Measurements from ENCODE around the gene FREM2.

The FREM2 gene

DNA sequence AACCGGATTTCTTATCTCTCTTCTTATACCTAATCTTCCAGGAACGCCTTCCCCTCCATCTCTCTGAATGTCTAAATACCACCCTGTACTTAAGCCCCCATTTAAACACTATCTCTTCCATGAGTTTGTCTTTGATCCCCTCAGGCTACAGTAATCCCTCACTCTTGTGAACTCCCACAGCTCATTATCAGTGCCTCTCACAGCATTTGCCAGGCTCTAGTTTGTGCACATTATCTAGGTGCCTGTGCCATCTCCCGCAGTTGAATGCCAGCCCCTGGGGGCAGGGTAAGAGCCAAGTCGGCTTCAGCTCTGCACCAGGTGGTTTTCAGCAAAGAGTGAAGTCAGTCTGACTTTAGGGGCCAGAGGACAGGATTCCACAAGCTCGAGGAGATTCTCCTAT lies 71.4 kb downstream of the FREM2 start:
- DNase-seq (ENCODE audit: extremely low read depth in 1 of 2, low read depth in 1 of 2): no peak

GRCh38 chr13:38759390-38759789 lies 72.5 kb downstream of the FREM2 start:
- no peak for DNase-seq (ENCODE audit: extremely low read depth in 1 of 2, low read depth in 1 of 2)

- no peak for DNase-seq (ENCODE audit: extremely low read depth in 1 of 2, low read depth in 1 of 2)
Observed at GRCh38 chr13:38763446-38764381, 76.8 kb downstream of the FREM2 start.

DNA sequence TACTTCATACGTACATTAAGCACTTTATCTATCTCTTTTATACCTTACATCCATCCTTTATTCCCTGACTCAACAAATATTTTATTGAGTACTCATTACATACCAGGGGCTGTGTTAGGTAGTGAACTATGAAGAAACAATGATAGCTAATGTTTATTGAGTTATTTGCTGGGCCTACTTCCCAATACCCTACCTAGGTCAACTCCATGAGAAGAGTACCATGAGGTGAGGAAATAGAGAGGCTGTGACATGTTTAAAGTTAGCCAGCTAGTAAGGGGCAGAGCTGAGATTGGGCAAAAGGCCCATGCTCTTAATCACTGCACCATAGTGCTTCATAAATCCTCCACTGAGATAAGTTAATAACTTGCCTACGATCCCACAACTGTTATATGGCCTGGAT lies 79.9 kb downstream of the FREM2 start:
- no peak for DNase-seq (ENCODE audit: extremely low read depth in 1 of 2, low read depth in 1 of 2)

DNA sequence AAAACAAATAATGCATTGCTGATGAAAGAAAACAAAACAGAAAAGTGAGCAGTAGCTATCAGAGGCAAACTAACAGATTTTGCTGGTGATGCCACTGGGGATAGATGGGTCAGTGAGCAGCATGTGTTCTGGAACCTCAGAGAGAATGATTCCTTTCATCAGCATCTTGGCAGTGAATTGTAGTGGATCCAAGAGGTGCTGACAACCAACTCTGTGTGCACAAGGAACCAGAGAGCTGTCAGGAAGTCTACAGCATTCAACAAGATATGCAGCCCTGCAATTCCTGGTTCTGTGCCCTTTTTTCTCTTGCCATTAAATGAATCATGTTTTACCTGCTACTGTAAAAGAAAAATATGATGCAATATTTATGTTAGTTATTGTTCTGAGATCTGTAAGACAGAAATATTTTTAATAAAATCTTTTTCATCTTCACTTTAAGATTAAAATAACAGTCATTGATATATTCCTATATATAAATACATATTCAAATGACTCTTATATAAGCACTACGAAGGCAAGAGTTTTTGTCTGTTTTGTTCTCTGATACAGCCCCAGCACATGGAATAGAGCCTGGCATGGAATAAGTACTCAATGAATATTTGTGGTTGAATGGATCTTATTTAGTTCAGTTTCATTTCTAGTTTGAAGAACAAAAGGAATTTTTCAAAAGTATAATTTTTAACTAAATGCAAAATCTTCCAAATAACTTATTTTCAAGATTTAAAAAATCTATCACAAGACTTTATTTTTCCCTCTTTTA lies 80.8 kb downstream of the FREM2 start:
- no peak for DNase-seq (ENCODE audit: extremely low read depth in 1 of 2, low read depth in 1 of 2)

DNA sequence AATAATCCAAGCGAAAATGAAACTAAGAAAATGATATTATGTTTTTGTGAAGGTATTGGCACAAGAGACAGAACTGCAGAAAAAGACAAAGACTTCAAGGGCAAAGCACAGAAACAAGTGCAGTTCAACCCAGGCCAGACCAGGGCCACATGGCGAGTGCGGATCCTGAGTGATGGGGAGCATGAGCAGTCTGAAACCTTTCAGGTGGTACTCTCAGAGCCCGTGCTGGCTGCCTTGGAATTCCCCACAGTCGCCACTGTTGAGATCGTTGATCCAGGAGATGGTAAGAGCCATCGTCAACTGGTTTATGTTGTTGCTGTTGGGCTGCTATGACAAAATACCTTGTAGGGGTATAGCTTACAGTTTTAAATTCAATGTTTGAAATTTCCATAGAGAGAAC lies 82.6 kb downstream of the FREM2 start:
- no peak for DNase-seq (ENCODE audit: extremely low read depth in 1 of 2, low read depth in 1 of 2)

DNA sequence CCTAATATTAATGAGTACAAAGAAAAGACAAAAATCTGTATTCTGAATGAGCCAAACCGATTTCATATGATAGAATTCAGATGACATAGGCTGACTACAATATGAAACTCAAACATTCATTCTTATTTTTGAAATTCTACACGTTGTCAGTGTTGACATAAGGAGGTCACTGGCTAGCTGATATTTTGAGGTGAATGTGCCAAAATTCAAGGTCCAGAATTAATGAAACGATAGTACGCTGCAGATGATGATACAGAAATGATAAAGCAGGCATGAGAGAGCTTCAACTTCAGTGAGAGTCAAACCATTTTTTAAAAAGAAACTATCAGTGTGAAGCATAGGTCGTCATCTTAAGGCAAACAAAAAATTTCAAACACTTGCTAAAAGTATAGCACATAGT lies 88.2 kb downstream of the FREM2 start:
- DNase-seq (ENCODE audit: extremely low read depth in 1 of 2, low read depth in 1 of 2): no peak

- no peak for DNase-seq (ENCODE audit: extremely low read depth in 1 of 2, low read depth in 1 of 2)
Observed at GRCh38 chr13:38777347-38778119, 90.7 kb downstream of the FREM2 start.

DNA sequence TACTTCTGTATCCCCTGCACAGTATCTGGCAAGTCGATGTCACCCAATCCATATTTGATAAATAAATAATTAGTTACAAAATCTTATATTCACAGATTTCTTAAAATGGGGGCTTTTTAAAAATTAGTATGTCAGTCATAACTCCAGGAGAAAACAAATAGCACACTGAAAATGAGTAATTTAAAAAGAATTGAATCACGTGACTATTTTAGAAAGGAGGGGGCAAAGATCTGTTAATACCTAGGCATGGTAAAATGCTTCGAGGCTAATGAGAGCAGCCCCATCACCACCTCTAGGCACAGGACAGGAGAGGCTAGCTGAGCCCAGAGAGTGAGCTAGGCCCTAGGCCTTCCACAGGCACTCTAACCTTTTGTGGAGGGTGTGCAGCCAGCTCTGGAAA lies 94.7 kb downstream of the FREM2 start:
- DNase-seq (ENCODE audit: extremely low read depth in 1 of 2, low read depth in 1 of 2): no peak

DNA sequence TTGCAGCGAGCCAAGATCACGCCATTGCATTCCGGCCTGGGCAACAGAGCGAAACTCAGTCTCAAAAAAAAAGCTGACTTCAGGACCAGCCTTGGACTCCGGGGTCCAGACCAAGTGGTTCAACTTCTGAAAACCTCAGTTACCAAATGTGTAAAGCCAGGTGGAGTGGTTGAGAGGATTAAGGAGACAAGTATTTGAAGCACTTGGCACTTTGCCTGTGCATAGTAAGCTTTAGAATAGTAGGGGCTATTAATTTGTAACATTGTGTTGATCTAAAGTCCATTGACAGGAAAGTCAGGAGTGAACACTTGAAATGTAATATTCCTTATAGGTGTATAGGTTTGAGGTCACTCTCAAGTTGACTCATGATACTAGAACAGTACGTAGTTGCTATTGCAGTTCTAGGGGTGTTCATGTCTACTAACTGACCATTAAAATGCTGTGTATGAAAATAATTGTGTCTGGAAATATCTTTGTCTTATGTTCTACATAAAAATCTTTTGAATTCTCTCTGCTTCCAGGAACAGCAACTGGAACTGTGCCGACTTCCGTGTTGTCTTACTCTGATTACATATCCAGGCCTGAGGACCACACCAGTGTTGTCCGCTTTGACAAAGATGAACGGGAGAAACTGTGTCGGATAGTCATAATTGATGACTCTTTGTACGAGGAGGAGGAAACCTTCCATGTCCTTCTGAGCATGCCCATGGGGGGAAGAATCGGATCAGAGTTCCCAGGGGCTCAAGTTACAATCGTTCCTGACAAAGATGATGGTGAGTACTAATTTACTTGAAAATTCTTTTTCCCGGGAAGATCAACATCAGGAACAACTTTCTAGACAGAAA lies 97.4 kb downstream of the FREM2 start:
- DNase-seq (ENCODE audit: extremely low read depth in 1 of 2, low read depth in 1 of 2): no peak

GRCh38 chr13:38785042-38785441 lies 98.2 kb downstream of the FREM2 start:
- DNase-seq (ENCODE audit: extremely low read depth in 1 of 2, low read depth in 1 of 2): no peak

- no peak for DNase-seq (ENCODE audit: extremely low read depth in 1 of 2, low read depth in 1 of 2)
Observed at GRCh38 chr13:38785490-38785889, 98.6 kb downstream of the FREM2 start.

DNA sequence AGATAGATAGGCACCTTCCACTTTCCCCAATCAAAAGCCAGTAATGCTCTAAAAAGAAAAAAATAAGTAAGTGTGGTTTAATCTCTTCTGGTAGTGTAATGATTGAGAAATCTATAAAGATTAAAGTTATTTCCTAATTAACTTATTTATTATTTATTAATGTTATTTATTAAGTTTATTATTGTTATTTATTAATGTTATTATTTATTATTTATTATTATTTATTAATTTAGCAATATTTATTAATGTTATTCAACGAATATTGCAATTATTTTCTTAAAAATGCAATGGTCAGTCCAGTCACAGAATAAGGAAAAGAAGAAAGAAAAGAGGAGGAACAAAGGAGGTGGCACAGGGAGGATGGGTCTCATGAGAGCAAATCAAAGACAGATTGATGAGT lies 100.7 kb downstream of the FREM2 start:
- no peak for DNase-seq (ENCODE audit: extremely low read depth in 1 of 2, low read depth in 1 of 2)

GRCh38 chr13:38796890-38797289 lies 110.0 kb downstream of the FREM2 start:
- DNase-seq (ENCODE audit: extremely low read depth in 1 of 2, low read depth in 1 of 2): no peak

- no peak for DNase-seq (ENCODE audit: extremely low read depth in 1 of 2, low read depth in 1 of 2)
Observed at GRCh38 chr13:38803531-38803930, 116.7 kb downstream of the FREM2 start.

- DNase-seq (ENCODE audit: extremely low read depth in 1 of 2, low read depth in 1 of 2): no peak
Observed at GRCh38 chr13:38804061-38804460, 117.2 kb downstream of the FREM2 start.

DNA sequence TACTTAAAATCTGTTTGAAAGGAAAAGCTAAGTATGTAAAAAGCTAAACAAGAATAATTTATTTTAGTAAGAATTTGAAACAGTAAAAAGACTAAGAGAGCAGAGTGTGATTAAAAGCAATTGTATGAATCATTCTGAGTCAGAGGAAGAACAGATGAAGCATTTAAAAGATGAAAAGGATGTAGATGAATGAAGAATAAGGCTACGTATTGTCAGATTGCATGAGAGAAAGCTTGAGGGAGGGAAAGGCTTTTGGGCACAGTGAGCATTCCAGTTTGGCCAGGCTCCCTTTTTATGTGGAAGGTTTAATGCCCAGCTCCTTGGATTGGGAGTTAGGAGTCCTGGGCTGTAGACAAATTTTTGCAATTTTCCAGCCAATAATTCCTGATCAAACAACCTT lies 117.7 kb downstream of the FREM2 start:
- no peak for DNase-seq (ENCODE audit: extremely low read depth in 1 of 2, low read depth in 1 of 2)

GRCh38 chr13:38814331-38814730 lies 127.5 kb downstream of the FREM2 start:
- no peak for DNase-seq (ENCODE audit: extremely low read depth in 1 of 2, low read depth in 1 of 2)

DNA sequence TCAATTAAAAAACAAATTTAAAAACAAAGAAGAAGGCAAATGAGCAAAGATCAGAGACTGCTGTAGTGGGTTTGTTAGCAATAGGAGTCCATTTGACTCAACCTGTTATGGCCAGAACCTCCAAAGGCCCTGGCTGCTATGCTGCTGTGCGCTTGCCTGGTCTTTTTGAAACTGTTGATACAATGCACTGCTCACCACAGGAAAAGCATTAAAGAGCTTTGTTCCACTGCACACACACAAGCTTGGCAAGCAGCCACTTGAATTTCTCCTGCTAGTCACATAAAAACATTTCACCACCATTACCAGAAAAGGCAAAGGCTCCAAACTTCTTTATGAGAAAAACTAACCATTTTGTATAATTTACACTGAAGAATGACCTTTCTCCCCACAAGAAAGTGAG lies 132.2 kb downstream of the FREM2 start:
- no peak for DNase-seq (ENCODE audit: extremely low read depth in 1 of 2, low read depth in 1 of 2)

DNA sequence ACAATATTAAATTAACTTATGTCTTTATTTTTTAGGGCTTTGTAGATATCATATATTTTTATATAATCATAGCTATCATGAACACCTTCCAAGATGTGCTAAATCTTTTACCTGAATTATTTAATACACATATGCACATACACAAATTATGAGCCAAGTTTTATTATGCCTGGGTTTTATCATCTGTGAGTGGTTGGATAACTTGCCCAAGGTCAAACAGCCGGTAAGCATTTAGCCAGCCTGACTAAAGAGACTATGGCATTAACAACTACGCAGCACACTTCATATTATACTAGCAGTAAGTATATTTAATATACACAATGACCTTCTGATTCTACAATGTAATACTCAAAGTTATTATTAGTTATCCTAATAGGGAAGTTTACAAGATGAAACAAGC lies 132.7 kb downstream of the FREM2 start:
- no peak for DNase-seq (ENCODE audit: extremely low read depth in 1 of 2, low read depth in 1 of 2)

Data from activated CD8-positive, alpha-beta memory T cell treated with anti-CD3 and anti-CD28 coated beads for 1 hour (primary cell).